Karpas-422 (cell line): ENCODE measurements around the gene AHDC1. TPM values are rescaled to one million over a fixed set of nuclear protein-coding genes. Genes with fewer than 3 reads are reported as not detected.

Experiments used
- DNase-seq: peaks from one replicate; pipeline ENCODE4 v3.0.0-alpha.2; 2015
- H2AFZ ChIP-seq: fragments of 200-600 bp; sonication (generic); 2 replicates; pipeline ENCODE4 v1.6.1; 2014; ENCODE audit warnings: antibody characterized with exemption, low read length, mixed read lengths
- H3K27ac ChIP-seq: fragments of 200-600 bp; sonication (generic); 2 replicates; pipeline ENCODE4 v1.5.1; 2014; ENCODE audit warnings: mild to moderate bottlenecking, low read length, moderate library complexity
- H3K27me3 ChIP-seq: fragments of 200-600 bp; sonication (generic); 2 replicates; pipeline ENCODE4 v1.6.1; 2014; ENCODE audit warnings: low read length, mixed read lengths
- H3K36me3 ChIP-seq: fragments of 200-600 bp; sonication (generic); 2 replicates; pipeline ENCODE4 v1.6.1; 2014; ENCODE audit warnings: low read length, mixed read lengths; ENCODE audit not compliant: insufficient read depth
- H3K4me1 ChIP-seq: fragments of 200-600 bp; sonication (generic); 2 replicates; pipeline ENCODE4 v1.6.1; 2014; ENCODE audit warnings: mild to moderate bottlenecking, low read length, mixed read lengths
- H3K4me2 ChIP-seq: fragments of 200-600 bp; sonication (generic); 2 replicates; pipeline ENCODE4 v1.6.1; 2014; ENCODE audit warnings: low read length, low read depth, mild to moderate bottlenecking; ENCODE audit not compliant: poor library complexity, severe bottlenecking
- H3K4me3 ChIP-seq: fragments of 200-600 bp; sonication (generic); 2 replicates; pipeline ENCODE4 v1.5.1; 2014; ENCODE audit warnings: mild to moderate bottlenecking, antibody characterized with exemption, low read length, mixed read lengths
- H3K79me2 ChIP-seq: fragments of 200-600 bp; sonication (generic); 2 replicates; pipeline ENCODE4 v1.6.1; 2014; ENCODE audit warnings: mild to moderate bottlenecking, low read length, mixed read lengths
- H3K9ac ChIP-seq: fragments of 200-600 bp; sonication (generic); 2 replicates; pipeline ENCODE4 v1.6.0; 2014; ENCODE audit warnings: low read length
- H3K9me2 ChIP-seq: fragments of 200-600 bp; sonication (generic), shearing (Covaris generic); replicated peaks from 2 replicates; pipeline ENCODE4 v1.6.0; 2014; ENCODE audit warnings: mild to moderate bottlenecking, low read length, moderate library complexity; ENCODE audit not compliant: insufficient read depth
- H3K9me3 ChIP-seq: fragments of 300-700, 200-600 bp; sonication (generic); 2 replicates; pipeline ENCODE4 v1.6.1; 2014; ENCODE audit warnings: low read length, mixed read lengths
- H4K20me1 ChIP-seq: fragments of 200-600 bp; sonication (generic); 2 replicates; pipeline ENCODE4 v1.6.1; 2014; ENCODE audit warnings: mild to moderate bottlenecking, antibody characterized with exemption, low read length, low read depth; ENCODE audit not compliant: insufficient read depth
- total RNA-seq: library from RNA; depleted of rRNA; stranded (reverse); fragments of >200 nt; shearing (Covaris generic); gene quantifications from 2 replicates; pipeline ENCODE4 v1.2.3, GENCODE V29; 2014; ENCODE audit warnings: low replicate concordance

AHDC1 gene
- total RNA-seq, 1 experiment from 2014 or later, result 2.2 TPM

GRCh38 chr1:27547220-27548116 lies 56.5 kb downstream of the AHDC1 start:
- H3K36me3 ChIP-seq, result no peaks in the 10 kb centered on the region
- no peak overlapping the region for H3K4me3 ChIP-seq
- H3K79me2 ChIP-seq, result no peaks in the 10 kb centered on the region
- no peak overlapping the region for H3K9ac ChIP-seq
- DNase-seq, result no peak
- H3K9me2 ChIP-seq, result no peaks in the 10 kb centered on the region
- no peak overlapping the region for H3K4me2 ChIP-seq
- no peaks in the 10 kb centered on the region for H3K4me1 ChIP-seq
- H4K20me1 ChIP-seq, result no peaks in the 10 kb centered on the region
- no peak overlapping the region for H2AFZ ChIP-seq
- H3K9me3 ChIP-seq, result no peaks in the 10 kb centered on the region
- H3K27me3 ChIP-seq, result no peaks in the 10 kb centered on the region
- no peak overlapping the region for H3K27ac ChIP-seq

GRCh38 chr1:27545876-27546275 lies 58.1 kb downstream of the AHDC1 start:
- no peaks in the 10 kb centered on the region for H4K20me1 ChIP-seq
- no peak overlapping the region for H2AFZ ChIP-seq
- no peaks in the 10 kb centered on the region for H3K9me3 ChIP-seq
- no peaks in the 10 kb centered on the region for H3K79me2 ChIP-seq
- H3K4me3 ChIP-seq, result no peak overlapping the region
- no peaks in the 10 kb centered on the region for H3K27me3 ChIP-seq
- no peaks in the 10 kb centered on the region for H3K9me2 ChIP-seq
- no peak overlapping the region for H3K9ac ChIP-seq
- H3K36me3 ChIP-seq, result no peaks in the 10 kb centered on the region
- no peaks in the 10 kb centered on the region for H3K4me1 ChIP-seq
- H3K4me2 ChIP-seq, result no peak overlapping the region
- H3K27ac ChIP-seq, result no peak overlapping the region
- no peak for DNase-seq

- H3K79me2 ChIP-seq, result no peaks in the 10 kb centered on the region
- H3K9ac ChIP-seq, result no peak overlapping the region
- no peaks in the 10 kb centered on the region for H3K36me3 ChIP-seq
- H3K9me3 ChIP-seq, result no peaks in the 10 kb centered on the region
- H2AFZ ChIP-seq, result no peak overlapping the region
- H3K27me3 ChIP-seq, result no peaks in the 10 kb centered on the region
- H3K9me2 ChIP-seq, result no peaks in the 10 kb centered on the region
- H3K4me1 ChIP-seq, result no peaks in the 10 kb centered on the region
- no peak overlapping the region for H3K4me2 ChIP-seq
- DNase-seq, result no peak
- H3K27ac ChIP-seq, result no peak overlapping the region
- H4K20me1 ChIP-seq, result no peaks in the 10 kb centered on the region
- H3K4me3 ChIP-seq, result no peak overlapping the region
Measured at GRCh38 chr1:27545271-27545670, 58.7 kb downstream of the AHDC1 start.

GRCh38 chr1:27544834-27545233 lies 59.1 kb downstream of the AHDC1 start:
- H3K9ac ChIP-seq, result no peak overlapping the region
- no peak for DNase-seq

GRCh38 chr1:27543284-27543683 lies 60.7 kb downstream of the AHDC1 start:
- H3K79me2 ChIP-seq, result no peaks in the 10 kb centered on the region
- no peaks in the 10 kb centered on the region for H3K9me2 ChIP-seq
- H2AFZ ChIP-seq, result no peak overlapping the region
- no peak overlapping the region for H3K27ac ChIP-seq
- no peaks in the 10 kb centered on the region for H3K27me3 ChIP-seq
- H3K9me3 ChIP-seq, result no peaks in the 10 kb centered on the region
- H4K20me1 ChIP-seq, result no peaks in the 10 kb centered on the region
- H3K4me3 ChIP-seq, result no peak overlapping the region
- H3K4me1 ChIP-seq, result no peaks in the 10 kb centered on the region
- H3K36me3 ChIP-seq, result no peaks in the 10 kb centered on the region
- H3K4me2 ChIP-seq, result no peak overlapping the region
- no peak overlapping the region for H3K9ac ChIP-seq
- DNase-seq, result no peak

More at GRCh38 chr1:27544834-27545233, 59.1 kb downstream of the AHDC1 start:
- no peaks in the 10 kb centered on the region for H3K9me3 ChIP-seq
- H3K4me1 ChIP-seq, result no peaks in the 10 kb centered on the region
- H4K20me1 ChIP-seq, result no peaks in the 10 kb centered on the region
- no peak overlapping the region for H3K4me2 ChIP-seq
- H3K9me2 ChIP-seq, result no peaks in the 10 kb centered on the region
- H3K4me3 ChIP-seq, result no peak overlapping the region
- no peaks in the 10 kb centered on the region for H3K36me3 ChIP-seq
- no peak overlapping the region for H2AFZ ChIP-seq
- H3K79me2 ChIP-seq, result no peaks in the 10 kb centered on the region
- no peak overlapping the region for H3K27ac ChIP-seq
- no peaks in the 10 kb centered on the region for H3K27me3 ChIP-seq

GRCh38 chr1:27542463-27543273 lies 61.3 kb downstream of the AHDC1 start:
- Histone ChIP-seq H3K4me1 (no peaks in the 10 kb centered on the region), H3K4me3 (no peak overlapping the region), H3K9me3 (no peaks in the 10 kb centered on the region), H2AFZ (no peak overlapping the region), H3K79me2 (no peaks in the 10 kb centered on the region), H3K36me3 (no peaks in the 10 kb centered on the region), H3K4me2 (no peak overlapping the region), H3K27ac (no peak overlapping the region), H4K20me1 (no peaks in the 10 kb centered on the region), H3K9me2 (no peaks in the 10 kb centered on the region), H3K9ac (no peak overlapping the region), H3K27me3 (no peaks in the 10 kb centered on the region)
- DNase-seq, result no peak

- no peak overlapping the region for H3K27ac ChIP-seq
- no peak overlapping the region for H3K4me3 ChIP-seq
- no peaks in the 10 kb centered on the region for H3K9me2 ChIP-seq
- H3K4me1 ChIP-seq, result no peaks in the 10 kb centered on the region
- H3K27me3 ChIP-seq, result no peaks in the 10 kb centered on the region
- no peak overlapping the region for H3K9ac ChIP-seq
- H4K20me1 ChIP-seq, result no peaks in the 10 kb centered on the region
- H3K36me3 ChIP-seq, result no peaks in the 10 kb centered on the region
- H3K9me3 ChIP-seq, result no peaks in the 10 kb centered on the region
- no peaks in the 10 kb centered on the region for H3K79me2 ChIP-seq
- no peak overlapping the region for H2AFZ ChIP-seq
- no peak for DNase-seq
- H3K4me2 ChIP-seq, result no peak overlapping the region
Measured at GRCh38 chr1:27539901-27540861, 63.8 kb downstream of the AHDC1 start.
